GM18505 (cell line): ENCODE data around the gene PEX14.

Experiments
- ATAC-seq: cut with Tn5 transposase; IDR thresholded peaks from one replicate; pipeline ENCODE4 v1.9.1; 2021; ENCODE audit not compliant: unreplicated experiment
- POLR2A ChIP-seq: IDR thresholded peaks from 4 replicates; pipeline ENCODE4 v1.6.1; 2011; ENCODE audit warnings: borderline replicate concordance; ENCODE audit not compliant: insufficient read depth, insufficient read length; ENCODE audit errors: extremely low read depth

PEX14 gene

GRCh38 chr1:10678852-10679251 lies 204.1 kb downstream of the PEX14 start:
- no peak for ATAC-seq
- TF ChIP-seq POLR2A: no peak

GRCh38 chr1:10679496-10680220 lies 204.9 kb downstream of the PEX14 start:
- ATAC-seq: no peak
- no peak for TF ChIP-seq POLR2A
